Brain microvascular endothelial cell (primary cell): Measurements from ENCODE around the gene PSMG3.
A peak's percentile ranks its signal among the peaks of the same experiment; 100 is the strongest.

Source experiments
- DNase-seq: peaks from one replicate; pipeline ENCODE4 v3.0.0-alpha.2; 2020
- H3K27ac ChIP-seq: fragments of 250-450 bp; sonication (Bioruptor Pico); 2 replicates; pipeline ENCODE4 v1.5.1; 2020; ENCODE audit warnings: mild to moderate bottlenecking, moderate library complexity
- H3K27me3 ChIP-seq: fragments of 250-450 bp; sonication (Bioruptor Pico); replicated peaks from 2 replicates; pipeline ENCODE4 v1.5.1; 2020; ENCODE audit warnings: mild to moderate bottlenecking
- H3K36me3 ChIP-seq: fragments of 250-450 bp; sonication (Bioruptor Pico); replicated peaks from 2 replicates; pipeline ENCODE4 v1.5.1; 2020; ENCODE audit warnings: mild to moderate bottlenecking
- H3K4me3 ChIP-seq: 2 replicates; pipeline ENCODE4 v1.5.1; 2011; ENCODE audit warnings: low read depth, mild to moderate bottlenecking, control low read depth, low read length, moderate library complexity
- in situ Hi-C: cut with HindIII; loops from 2 replicates; pipeline ENCODE4 v1.10.0; 2017; ENCODE audit warnings: low sequenced_read_pairs, low pct_ligation_motif_present
- TF ChIP-seq, protein P1 (sequence below): IDR thresholded peaks from 2 replicates; pipeline ENCODE4 v1.5.1; 2011; ENCODE audit warnings: low read depth, mild to moderate bottlenecking, moderate library complexity, low read length, control low read depth, inconsistent platforms; ENCODE audit errors: missing control alignments

Gene PSMG3

DNA sequence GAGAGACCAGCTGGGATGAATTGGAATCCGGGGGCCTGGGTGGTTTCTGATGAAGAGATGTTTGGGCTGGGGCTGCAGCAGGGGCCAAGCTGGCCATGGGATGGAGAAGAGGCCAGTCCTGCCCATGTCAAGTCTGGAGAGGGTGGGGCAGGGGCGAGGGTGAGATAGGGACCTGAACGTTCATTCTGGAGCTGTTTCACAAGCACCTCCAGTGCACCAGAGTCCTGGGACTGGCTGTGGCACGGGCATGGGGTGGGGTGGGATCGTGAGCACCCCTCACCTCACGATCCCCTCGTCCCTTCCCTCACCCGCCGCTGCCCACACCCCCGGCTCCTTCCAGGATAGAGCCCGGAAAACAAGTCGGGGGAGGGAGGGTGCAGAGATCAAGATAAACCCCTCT lies 25.8 kb upstream of the PSMG3 start:
- H3K27ac ChIP-seq, result no peak overlapping the region
- in situ Hi-C loops, result no loop called here
- no peak for DNase-seq
- TF ChIP-seq, protein P1, sequence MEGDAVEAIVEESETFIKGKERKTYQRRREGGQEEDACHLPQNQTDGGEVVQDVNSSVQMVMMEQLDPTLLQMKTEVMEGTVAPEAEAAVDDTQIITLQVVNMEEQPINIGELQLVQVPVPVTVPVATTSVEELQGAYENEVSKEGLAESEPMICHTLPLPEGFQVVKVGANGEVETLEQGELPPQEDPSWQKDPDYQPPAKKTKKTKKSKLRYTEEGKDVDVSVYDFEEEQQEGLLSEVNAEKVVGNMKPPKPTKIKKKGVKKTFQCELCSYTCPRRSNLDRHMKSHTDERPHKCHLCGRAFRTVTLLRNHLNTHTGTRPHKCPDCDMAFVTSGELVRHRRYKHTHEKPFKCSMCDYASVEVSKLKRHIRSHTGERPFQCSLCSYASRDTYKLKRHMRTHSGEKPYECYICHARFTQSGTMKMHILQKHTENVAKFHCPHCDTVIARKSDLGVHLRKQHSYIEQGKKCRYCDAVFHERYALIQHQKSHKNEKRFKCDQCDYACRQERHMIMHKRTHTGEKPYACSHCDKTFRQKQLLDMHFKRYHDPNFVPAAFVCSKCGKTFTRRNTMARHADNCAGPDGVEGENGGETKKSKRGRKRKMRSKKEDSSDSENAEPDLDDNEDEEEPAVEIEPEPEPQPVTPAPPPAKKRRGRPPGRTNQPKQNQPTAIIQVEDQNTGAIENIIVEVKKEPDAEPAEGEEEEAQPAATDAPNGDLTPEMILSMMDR, result no peak
- peaks cover 15% of the 10 kb centered on the region for H3K27me3 ChIP-seq
- H3K36me3 ChIP-seq, result no peaks in the 10 kb centered on the region
- no peak overlapping the region for H3K4me3 ChIP-seq

DNA sequence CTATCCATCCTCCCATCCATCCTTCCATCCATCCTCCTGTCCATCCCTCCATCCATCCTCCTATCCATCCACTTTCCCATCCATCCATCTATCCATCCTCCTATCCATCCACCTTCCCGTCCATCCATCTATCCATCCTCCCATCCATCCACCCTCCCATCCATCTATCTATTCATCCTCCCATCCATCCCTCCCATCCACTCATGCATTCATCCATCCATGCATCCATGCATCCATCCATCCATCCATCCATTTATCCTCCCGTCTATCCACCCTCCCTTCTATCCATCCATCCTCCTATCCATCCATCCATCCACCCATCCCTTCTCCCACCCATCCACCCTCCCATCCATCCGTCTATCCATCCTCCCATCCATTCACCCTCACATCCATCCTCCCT lies 25.2 kb upstream of the PSMG3 start:
- H3K36me3 ChIP-seq, result no peaks in the 10 kb centered on the region
- in situ Hi-C loops, result no loop called here
- H3K27me3 ChIP-seq, result peaks cover 19% of the 10 kb centered on the region
- DNase-seq, result no peak
- no peak overlapping the region for H3K27ac ChIP-seq
- H3K4me3 ChIP-seq, result no peak overlapping the region
- TF ChIP-seq, protein P1, result no peak

DNA sequence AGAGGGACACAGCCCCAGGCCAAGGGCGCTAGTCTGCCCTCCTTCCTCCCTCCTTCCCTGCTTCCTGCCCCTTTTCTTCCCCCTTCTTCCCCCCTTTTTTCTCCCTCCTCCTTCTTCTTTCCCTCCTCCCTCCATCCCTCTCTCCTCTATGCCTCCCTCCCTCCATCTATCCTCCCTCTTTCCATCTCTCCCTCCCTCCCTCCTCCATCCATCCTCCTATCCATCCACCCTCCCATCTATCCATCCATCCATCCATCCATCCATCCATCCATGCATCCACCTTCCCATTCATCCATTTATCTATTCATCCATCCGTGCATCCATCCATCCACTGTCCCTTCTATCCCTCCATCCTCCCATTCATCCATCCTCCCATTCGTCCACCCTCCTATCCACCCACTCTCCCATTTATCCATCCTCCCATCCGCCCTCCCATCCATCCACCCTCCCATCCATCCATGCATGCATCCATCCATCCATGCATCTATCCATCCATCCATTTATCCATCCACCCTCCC lies 24.1 kb upstream of the PSMG3 start:
- in situ Hi-C loops, result no loop called here
- Histone ChIP-seq H3K36me3 (no peaks in the 10 kb centered on the region), H3K27me3 (peaks cover 19% of the 10 kb centered on the region), H3K27ac (no peak overlapping the region), H3K4me3 (no peak overlapping the region)
- TF ChIP-seq, protein P1, result no peak
- DNase-seq, result no peak

DNA sequence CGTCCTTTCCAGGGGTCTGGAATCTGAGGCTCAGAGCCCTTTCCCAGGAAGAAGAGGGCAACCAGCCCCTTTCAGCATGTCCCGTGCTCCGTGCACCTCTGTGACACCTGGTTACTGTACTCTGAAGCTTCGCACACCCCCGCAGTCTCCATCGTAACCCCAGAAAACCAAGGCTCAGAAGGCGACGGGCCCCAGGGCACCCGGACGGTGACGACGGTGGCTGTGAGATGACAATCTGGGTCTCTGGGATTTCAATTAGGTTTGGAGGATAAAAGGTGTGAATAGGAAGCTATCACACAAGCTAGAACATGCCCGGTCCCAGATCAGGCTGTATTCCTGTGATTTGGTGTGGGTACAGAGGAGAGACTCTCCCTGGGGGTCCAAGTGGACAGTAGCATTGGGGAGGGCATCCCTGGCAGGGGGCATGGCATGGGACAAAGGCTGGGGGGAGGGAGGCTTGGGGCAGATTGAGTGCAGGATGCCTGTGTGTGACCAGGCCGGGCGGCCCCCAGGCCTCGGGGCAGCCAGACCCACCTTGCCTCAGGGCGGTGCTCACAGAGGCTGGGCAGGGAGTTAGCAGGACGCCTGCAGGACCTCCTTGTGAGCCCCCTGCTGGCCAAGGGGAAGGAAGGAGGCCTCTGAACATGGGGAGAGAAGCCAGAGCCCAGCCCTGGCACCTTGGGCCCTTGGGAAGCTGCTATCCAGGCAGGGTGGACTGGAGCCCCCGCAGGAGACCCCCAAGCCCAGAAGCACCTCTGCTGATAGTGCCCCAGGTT lies 23.4 kb upstream of the PSMG3 start:
- H3K27me3 ChIP-seq, result peaks cover 19% of the 10 kb centered on the region
- in situ Hi-C loops, result no loop called here

DNA sequence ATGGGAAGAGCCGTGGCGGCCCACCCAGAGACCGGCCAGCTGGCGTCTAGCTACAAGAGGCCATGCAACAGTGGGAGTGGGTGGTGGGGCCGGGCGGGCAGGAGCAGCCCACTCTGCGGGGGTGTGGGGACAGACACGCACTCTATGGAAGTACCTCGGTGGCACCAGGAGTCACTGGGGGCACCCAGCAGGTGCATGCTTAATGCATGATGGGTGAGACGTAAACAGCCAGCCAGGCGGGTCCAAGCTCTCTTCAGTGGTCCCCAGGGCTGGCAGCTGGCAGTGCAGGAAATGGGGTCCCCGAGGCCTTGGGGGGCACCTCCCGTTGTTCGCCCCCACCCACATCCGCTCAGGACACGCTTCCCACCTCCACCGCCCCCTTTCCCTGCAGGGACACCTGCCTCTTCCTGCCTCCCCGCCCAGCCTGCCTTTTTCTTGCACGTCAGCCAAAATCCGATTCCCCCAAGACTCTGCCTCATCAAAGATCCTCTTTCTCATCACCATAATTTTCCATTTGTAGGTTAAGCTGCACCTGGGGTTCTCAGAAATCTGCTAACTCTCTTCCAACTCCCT lies 22.6 kb upstream of the PSMG3 start:
- no peak overlapping the region for H3K4me3 ChIP-seq
- no peak for DNase-seq
- in situ Hi-C loops, result no loop called here
- TF ChIP-seq, protein P1, result no peak
- H3K27me3 ChIP-seq, result peaks cover 22% of the 10 kb centered on the region
- no peaks in the 10 kb centered on the region for H3K36me3 ChIP-seq
- no peak overlapping the region for H3K27ac ChIP-seq

More for the DNA sequence above, 23.4 kb upstream of the PSMG3 start:
- Histone ChIP-seq H3K4me3 (no peak overlapping the region), H3K27ac (no peak overlapping the region), H3K36me3 (no peaks in the 10 kb centered on the region)
- DNase-seq, result no peak
- TF ChIP-seq, protein P1, result peak; percentile 68
